ENCODE results near the gene C16orf90.
"Not testable (repeated sequence)": the region's sequence is repeated elsewhere in the genome, so short reads cannot be mapped to it uniquely, and the experiment has no call there.

C16orf90 gene

GRCh38 chr16:3484318-3485096 is 10.8 kb downstream of the C16orf90 start:
- DNase-seq (ENCODE audit: low read depth, low spot score), result no peak

GRCh38 chr16:3482659-3483241 is 12.5 kb downstream of the C16orf90 start:
- no peak for DNase-seq (ENCODE audit: low read depth, low spot score)

- DNase-seq (ENCODE audit: low read depth, low spot score), result no peak
Measured at GRCh38 chr16:3481696-3482658, 13.3 kb downstream of the C16orf90 start.

GRCh38 chr16:3480901-3481695 is 14.2 kb downstream of the C16orf90 start:
- DNase-seq (ENCODE audit: low read depth, low spot score), result peak; percentile 27

GRCh38 chr16:3479654-3480216 is 15.6 kb downstream of the C16orf90 start:
- DNase-seq (ENCODE audit: low read depth, low spot score), result no peak

- DNase-seq (ENCODE audit: low read depth, low spot score), result peak; percentile 53
Measured at GRCh38 chr16:3478242-3478925, 16.9 kb downstream of the C16orf90 start.

GRCh38 chr16:3476409-3476808 is 18.9 kb downstream of the C16orf90 start:
- DNase-seq (ENCODE audit: low read depth, low spot score), result no peak

GRCh38 chr16:3475604-3476375 is 19.5 kb downstream of the C16orf90 start:
- no peak for DNase-seq (ENCODE audit: low read depth, low spot score)

GRCh38 chr16:3474870-3475269 is 20.4 kb downstream of the C16orf90 start:
- not testable (repeated sequence) for DNase-seq (ENCODE audit: low read depth, low spot score)

- DNase-seq (ENCODE audit: low read depth, low spot score), result no peak
Measured at GRCh38 chr16:3474136-3474779, 21.0 kb downstream of the C16orf90 start.

GRCh38 chr16:3473596-3473943 is 21.7 kb downstream of the C16orf90 start:
- not testable (repeated sequence) for DNase-seq (ENCODE audit: low read depth, low spot score)

GRCh38 chr16:3472878-3473595 is 22.3 kb downstream of the C16orf90 start:
- DNase-seq (ENCODE audit: low read depth, low spot score), result no peak

GRCh38 chr16:3471518-3472176 is 23.6 kb downstream of the C16orf90 start:
- DNase-seq (ENCODE audit: low read depth, low spot score), result no peak

GRCh38 chr16:3470723-3471122 is 24.6 kb downstream of the C16orf90 start:
- DNase-seq (ENCODE audit: low read depth, low spot score), result no peak

- peak; percentile 61 for DNase-seq (ENCODE audit: low read depth, low spot score)
Measured at GRCh38 chr16:3469736-3470135, 25.6 kb downstream of the C16orf90 start.

GRCh38 chr16:3468501-3468900 is 26.8 kb downstream of the C16orf90 start:
- peak; percentile 79 for DNase-seq (ENCODE audit: low read depth, low spot score)

GRCh38 chr16:3467921-3468320 is 27.4 kb downstream of the C16orf90 start:
- no peak for DNase-seq (ENCODE audit: low read depth, low spot score)

- DNase-seq (ENCODE audit: low read depth, low spot score), result no peak
Measured at GRCh38 chr16:3467182-3467581, 28.1 kb downstream of the C16orf90 start.
